DMS53 treated with DMSO at 0.1 percent for 48 hours (cell line): ENCODE data around the gene RACK1.

Source experiments
- DNase-seq: peaks from one replicate; lab custom pipeline; 2025; ENCODE audit not compliant: unreplicated experiment; lab: John Stamatoyannopoulos, UW

RACK1 gene

GRCh38 chr5:181259974-181260719, 16.4 kb upstream of the RACK1 start:
- no peak for DNase-seq

GRCh38 chr5:181259283-181259682, 15.6 kb upstream of the RACK1 start:
- no peak for DNase-seq

DNA sequence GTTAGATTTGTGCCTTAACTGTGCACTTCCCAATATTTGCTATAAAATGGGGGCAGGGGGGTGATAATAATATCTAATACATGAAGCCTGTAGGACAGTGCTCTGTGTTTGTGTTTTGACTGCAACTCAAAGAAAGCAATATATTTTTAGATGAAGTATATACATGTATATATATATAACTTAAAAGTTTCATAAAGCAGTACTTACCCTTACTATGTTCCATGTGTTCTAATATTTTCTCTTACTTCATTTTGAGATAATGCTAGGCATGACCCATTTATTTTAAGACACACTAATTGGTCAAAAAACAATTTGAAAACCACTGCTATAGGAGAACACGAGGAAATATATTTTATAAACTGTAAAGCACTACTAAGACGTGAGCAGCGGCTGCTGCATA, 14.9 kb upstream of the RACK1 start:
- no peak for DNase-seq

- DNase-seq = no peak
Measured at GRCh38 chr5:181255836-181256578, 12.3 kb upstream of the RACK1 start.

DNA sequence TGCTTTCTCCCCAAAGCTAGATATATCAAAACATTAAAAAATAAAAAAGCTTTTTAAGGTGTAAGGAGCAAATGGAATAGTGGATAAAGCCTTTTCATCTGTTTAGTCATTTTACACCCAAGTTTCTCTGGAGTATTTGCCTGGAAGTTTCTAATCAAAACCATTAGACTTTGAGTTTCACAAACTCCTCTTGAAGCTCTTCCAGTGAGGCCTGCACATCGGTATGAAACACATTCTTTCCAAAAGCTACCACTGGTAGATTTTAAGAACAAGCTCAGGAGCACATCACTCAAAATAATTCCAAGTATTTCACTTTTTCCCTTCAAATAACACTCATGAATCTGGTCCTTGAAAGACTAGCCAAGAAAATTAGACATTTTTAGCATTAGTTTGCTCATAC, 11.6 kb upstream of the RACK1 start:
- no peak for DNase-seq

- DNase-seq = no peak
Measured at GRCh38 chr5:181248277-181248676, 4.6 kb upstream of the RACK1 start.

DNA sequence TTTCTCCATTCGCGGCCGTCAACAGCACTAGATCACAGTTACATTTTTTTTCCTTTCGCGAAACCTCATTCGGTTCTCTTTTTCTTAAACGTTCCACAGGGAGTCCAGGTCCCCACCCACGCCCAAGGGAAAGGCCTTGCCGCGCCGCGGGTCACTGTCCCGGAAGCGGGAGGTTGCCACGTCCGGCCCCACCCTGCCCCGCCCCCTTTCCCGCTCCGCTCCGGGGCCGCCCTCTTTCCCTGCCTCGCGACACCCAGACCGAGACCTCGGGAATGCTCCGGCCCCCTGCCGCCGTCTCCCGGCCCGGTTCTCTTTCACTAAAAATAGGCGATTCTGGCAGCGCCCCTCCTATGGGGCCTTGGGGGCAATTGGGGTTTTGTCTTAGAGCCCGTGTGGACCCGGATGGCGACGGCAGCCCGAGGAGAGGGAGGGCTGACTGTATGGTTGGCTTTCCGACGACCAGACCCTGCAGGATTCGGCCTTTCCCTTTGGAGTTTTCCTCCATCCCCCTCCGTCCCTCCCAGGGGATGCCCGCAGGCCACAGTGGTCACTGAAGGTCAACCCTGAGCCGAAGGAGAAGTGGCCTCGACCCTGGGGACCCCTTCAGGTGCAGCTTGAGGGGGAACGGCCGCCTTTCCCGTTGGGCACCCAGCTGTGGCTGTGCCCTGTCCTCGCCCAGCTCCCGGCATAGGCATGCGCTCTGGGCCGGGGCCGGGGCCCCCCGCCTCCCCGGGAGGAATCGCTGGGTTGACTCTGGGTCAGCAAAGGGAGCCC, 2.8 kb upstream of the RACK1 start:
- no peak for DNase-seq

DNA sequence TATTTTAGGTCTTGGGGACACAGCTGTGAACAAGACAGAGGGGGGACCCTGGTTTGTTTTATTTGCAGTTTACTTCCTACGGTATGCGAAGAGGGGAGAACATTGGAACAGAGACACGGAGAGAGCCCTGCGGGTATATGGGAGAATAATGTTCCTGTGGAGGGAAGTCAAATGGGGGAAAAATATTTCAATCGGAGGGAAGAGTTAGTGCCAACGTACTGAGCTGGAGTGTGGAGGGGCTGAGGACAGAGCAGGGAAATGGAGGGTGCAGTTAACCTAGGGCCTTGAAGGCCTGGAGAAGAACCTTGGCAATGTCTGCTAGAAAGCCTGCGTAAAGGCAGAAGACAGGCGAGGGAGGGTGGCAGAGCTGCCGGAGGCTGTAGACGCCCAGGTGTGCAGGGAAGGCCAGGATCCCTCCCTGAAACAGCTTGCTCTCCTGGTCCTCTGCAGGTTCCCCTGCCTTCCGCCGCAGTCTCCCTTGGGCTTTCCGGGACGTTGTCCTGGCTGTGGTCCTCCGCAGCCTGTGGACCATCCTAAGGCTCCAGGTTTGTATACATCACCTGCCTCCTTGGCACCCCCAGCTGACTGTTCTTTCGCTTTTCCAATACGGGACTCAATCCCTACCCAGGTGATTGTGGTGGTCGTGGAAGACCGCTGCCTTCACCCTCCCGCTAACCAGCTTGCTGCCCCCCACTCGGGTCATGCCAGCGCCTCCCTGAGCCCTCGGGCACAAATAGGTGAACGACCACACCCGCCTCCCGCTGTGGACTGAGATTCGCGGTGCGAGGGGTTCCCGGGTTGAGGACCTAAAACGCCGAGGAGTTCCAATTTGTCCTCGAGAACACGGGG, 1.9 kb upstream of the RACK1 start:
- DNase-seq = no peak

DNA sequence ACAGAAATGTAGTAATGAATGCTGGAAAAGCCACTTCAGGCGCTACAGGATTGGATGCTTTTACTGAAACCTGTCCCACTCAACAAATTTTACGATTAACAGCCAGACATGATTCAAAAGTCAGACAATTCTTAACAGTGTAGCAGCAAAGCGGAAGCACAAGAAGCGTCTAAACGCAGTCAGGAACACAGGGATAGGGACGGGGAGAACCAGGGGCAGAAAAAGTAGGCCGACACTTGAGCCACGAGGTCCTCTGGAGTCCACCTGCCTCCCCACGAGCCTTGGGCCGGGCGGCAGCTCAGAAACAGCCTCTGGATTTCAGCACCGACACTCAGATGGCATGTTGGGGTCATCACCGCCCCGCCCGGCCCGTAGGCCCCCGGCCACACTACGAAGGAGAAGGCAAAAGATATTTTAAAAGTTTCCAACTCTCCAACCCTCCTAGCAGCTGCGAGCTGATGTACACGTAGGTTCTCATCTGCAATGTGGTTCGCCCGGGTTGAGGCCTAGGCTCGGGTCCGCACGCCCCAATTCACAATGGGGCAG, 615 bp downstream of the RACK1 start:
- DNase-seq = no peak

GRCh38 chr5:181242031-181242451, 1.7 kb downstream of the RACK1 start:
- DNase-seq = no peak

GRCh38 chr5:181241393-181241975, 2.2 kb downstream of the RACK1 start:
- DNase-seq = no peak

DNA sequence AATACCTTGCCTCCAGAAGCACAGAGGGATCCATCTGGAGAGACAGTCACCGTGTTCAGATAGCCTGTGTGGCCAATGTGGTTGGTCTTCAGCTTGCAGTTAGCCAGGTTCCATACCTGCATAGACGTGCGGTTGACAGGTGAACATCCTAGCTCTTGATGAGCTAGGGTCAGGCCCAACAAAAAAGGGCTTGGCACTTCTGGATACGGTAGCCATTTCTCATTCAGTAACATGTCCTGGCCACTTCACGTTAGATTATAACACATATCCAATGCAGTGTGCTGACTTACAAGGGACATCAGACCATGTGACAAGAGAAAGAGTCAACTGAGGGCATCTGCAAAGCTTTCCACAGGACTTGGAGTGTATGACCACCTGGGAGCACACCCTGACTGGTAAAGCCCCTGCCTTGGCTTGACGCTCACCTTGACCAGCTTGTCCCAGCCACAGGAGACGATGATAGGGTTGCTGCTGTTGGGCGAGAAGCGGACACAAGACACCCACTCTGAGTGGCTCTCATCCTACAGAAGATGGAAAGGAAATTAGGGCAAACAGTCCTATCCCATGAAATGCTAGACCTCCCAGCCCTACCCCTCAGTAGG, 4.5 kb downstream of the RACK1 start:
- DNase-seq = no peak

- no peak for DNase-seq
Measured at GRCh38 chr5:181237729-181238385, 5.8 kb downstream of the RACK1 start.

DNA sequence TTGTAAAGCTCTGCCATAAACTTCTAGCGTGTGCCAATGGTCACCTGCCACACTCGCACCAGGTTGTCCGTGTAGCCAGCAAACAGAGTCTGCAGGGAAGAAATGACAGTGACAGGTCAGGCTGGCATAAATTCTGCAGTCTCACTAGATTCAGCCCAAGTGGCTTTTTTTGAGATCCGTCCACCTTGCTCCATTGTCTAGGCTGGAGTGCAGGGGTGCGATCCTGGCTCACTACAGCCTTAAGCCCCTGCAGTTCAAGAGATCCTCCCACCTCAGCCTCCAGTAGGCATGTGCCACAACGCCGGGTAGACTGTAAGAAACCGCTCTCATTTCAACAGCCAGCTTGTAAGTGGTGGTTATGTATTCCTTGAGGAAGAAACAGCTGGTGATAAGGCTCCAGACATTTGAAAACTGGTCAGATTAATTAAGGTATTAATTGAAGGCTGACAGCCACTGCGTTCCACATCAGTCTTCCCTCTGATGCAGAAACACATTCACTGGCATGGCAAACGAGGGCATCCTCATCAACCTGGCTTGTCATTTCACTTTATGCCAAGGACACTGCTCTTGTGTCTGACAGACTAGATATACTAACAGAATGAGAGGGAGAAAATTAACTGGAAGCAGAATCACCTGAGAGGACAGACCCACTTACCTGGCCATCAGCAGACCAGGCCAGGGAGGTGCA, 6.6 kb downstream of the RACK1 start:
- no peak for DNase-seq

DNA sequence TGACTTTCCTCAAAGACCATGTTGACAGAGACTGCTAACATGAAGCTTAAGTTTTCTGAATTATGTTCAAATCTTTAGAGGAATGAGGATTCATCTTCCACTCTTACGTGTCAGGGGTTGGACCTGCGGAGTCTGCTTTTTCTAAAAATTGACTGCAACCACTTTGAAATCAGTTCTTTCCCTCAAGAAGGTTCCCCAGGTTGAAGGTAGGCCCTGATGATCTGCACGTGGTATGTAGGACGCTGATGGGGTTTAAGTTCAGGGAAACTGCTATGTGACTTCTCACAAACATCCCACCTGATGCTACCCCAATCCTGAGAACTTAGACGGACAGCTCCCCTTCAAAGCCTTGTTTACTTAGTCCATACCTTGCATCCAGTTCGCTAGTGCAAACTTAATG, 7.2 kb downstream of the RACK1 start:
- DNase-seq = no peak

DNA sequence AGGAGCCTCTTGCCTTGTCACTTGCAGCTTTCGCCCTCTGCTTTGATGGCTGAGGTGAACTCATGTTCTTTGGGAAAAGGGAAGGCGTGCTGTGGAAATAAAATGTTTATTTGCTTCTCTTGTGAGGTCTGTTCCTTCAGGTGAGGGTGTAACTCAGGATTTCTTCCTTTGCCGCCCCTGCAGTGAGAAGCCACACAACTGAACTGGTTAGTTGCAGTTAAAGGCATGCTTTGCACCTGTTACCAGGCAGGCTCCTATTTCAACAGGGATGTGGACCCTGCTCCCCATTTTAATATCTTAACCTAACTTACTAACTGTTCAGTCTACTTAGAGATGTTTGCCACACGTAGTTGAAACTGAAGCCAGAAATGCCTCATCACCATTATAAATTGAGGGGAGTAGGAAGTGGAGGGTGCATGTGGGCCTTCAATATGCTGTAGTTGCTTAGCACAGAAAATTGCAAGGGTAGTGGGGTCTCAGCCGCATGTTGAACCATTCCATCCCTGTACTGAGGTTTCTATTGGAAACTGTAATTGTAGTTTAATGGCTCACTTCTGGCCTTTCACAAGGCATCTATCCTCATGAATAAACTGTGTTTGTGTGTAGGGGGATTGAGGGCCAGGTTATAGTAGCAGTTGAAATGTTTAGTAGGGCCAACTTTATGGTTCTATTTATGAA, 7.9 kb downstream of the RACK1 start:
- no peak for DNase-seq

- DNase-seq = no peak
Measured at GRCh38 chr5:181235323-181235688, 8.4 kb downstream of the RACK1 start.
